Lung (tissue), 12 donors: ENCODE measurements around the gene FAM120B. TPM values are rescaled to one million over a fixed set of nuclear protein-coding genes. Genes with fewer than 3 reads are reported as not detected.

Experiments
- ATAC-seq: fragments of 200-7000 bp; cut with Tn5 transposase; one replicate; pipeline ENCODE4 v1.9.1; 2020; ENCODE audit warnings: moderate number of reproducible peaks; ENCODE audit not compliant: insufficient read depth, low FRiP score
- DNase-seq, 3 donors: peaks; one replicate each; pipeline ENCODE4 v3.0.0-alpha.2; 2013 to 2017
- H3K27ac ChIP-seq, 2 donors: one replicate each; pipeline ENCODE4 v1.5.1; 2013; ENCODE audit warnings: mild to moderate bottlenecking in 2 of 2, moderate library complexity in 2 of 2, control low read depth in 1 of 2, inconsistent platforms in 1 of 2, low read depth in 1 of 2, low read length in 1 of 2
- H3K27me3 ChIP-seq, 3 donors: one replicate each; pipeline ENCODE4 v1.5.1; 2013; ENCODE audit warnings: low read length in 2 of 3; ENCODE audit not compliant: control insufficient read depth in 3 of 3, insufficient read depth in 3 of 3
- H3K36me3 ChIP-seq, 4 donors: one replicate each; pipeline ENCODE4 v1.5.1; 2013; ENCODE audit warnings: low read length in 4 of 4, mild to moderate bottlenecking in 1 of 4, moderate library complexity in 1 of 4; ENCODE audit not compliant: control insufficient read depth in 4 of 4, insufficient read depth in 4 of 4
- H3K4me1 ChIP-seq, 5 donors: one replicate each; pipeline ENCODE4 v1.5.1; 2013; ENCODE audit warnings: low read length in 5 of 5, mild to moderate bottlenecking in 2 of 5, moderate library complexity in 1 of 5; ENCODE audit not compliant: control insufficient read depth in 5 of 5, insufficient read depth in 5 of 5
- H3K4me3 ChIP-seq: one replicate; pipeline ENCODE4 v1.5.1; 2013; ENCODE audit warnings: mild to moderate bottlenecking, control low read depth, moderate library complexity
- H3K9ac ChIP-seq, 2 donors: one replicate each; pipeline ENCODE4 v1.5.1; 2013; ENCODE audit warnings: low read length in 2 of 2, control low read depth in 1 of 2; ENCODE audit not compliant: insufficient read depth in 1 of 2
- H3K9me3 ChIP-seq, 4 donors: one replicate each; pipeline ENCODE4 v1.5.1; 2013; ENCODE audit warnings: low read length in 3 of 4, mild to moderate bottlenecking in 1 of 4, moderate library complexity in 1 of 4; ENCODE audit not compliant: control insufficient read depth in 4 of 4, insufficient read depth in 3 of 4
- CTCF ChIP-seq: IDR thresholded peaks from 2 replicates; pipeline ENCODE4 v1.5.1; 2012; ENCODE audit warnings: mild to moderate bottlenecking; ENCODE audit errors: control extremely low read depth, extremely low read depth
- WGBS, 2 donors: extraction: QIAGEN DNeasy Blood & Tissue Kit; methylation state at CpG; one replicate each; pipeline ENCODE4 v1.1.7; 2013; 5-methylcytosine and 5-hydroxymethylcytosine counted together
- polyA plus RNA-seq, 2 donors: library from polyadenylated mRNA; stranded (reverse); fragments of 200-250 nt; gene quantifications; one replicate each; pipeline ENCODE4 v1.2.1, GENCODE V29; 2013
- total RNA-seq, 2 donors: library from RNA; depleted of rRNA in 1 of 2; stranded (reverse); fragments of >200 nt in 1 of 2; gene quantifications; one replicate each; pipeline ENCODE4 v1.2.1, GENCODE V29; 2014 to 2021
- donor health status: control.
- donor health status: control.
- donor health status: Bipolar disorder and iron deficiency.
- donor health status: healthy.
- donor health status: DM: yes; HTN: yes; CAD: no.

Gene FAM120B
- total and polyA plus RNA-seq, 4 donors: 8.5 to 35.6 (median 20.7) TPM

GRCh38 chr6:170284126-170284773 is 22.3 kb upstream of the FAM120B start:
- H3K4me3 ChIP-seq: no peak overlapping the region
- peaks cover 0 to 28% (median 8%) of the 10 kb centered on the region in 3 donors for H3K27me3 ChIP-seq
- peaks cover 6 to 37% (median 11%) of the 10 kb centered on the region in 5 donors for H3K4me1 ChIP-seq
- no peaks in the 10 kb centered on the region for H3K9me3 ChIP-seq
- no peak for TF ChIP-seq CTCF
- H3K27ac ChIP-seq: no peak overlapping the region
- peaks cover 0 to 17% (median 8%) of the 10 kb centered on the region in 4 donors for H3K36me3 ChIP-seq
- DNase-seq: no peak
- H3K9ac ChIP-seq: no peak overlapping the region
- ATAC-seq: no peak
- WGBS, 2 donors: 93 to 95% methylated on average over 15 of the region's 15 CpGs

GRCh38 chr6:170284866-170285469 is 21.6 kb upstream of the FAM120B start:
- Histone ChIP-seq H3K36me3 (peaks cover 0 to 17% (median 8%) of the 10 kb centered on the region in 4 donors), H3K27ac (no peak overlapping the region), H3K4me3 (no peak overlapping the region), H3K27me3 (peaks cover 0 to 28% (median 8%) of the 10 kb centered on the region in 3 donors), H3K9me3 (no peaks in the 10 kb centered on the region), H3K9ac (no peak overlapping the region), H3K4me1 (peaks cover 6 to 38% (median 16%) of the 10 kb centered on the region in 5 donors)
- ATAC-seq: no peak
- no peak for DNase-seq
- TF ChIP-seq CTCF: no peak
- WGBS, 2 donors: 89 to 91% methylated on average over 24 of the region's 24 CpGs

- TF ChIP-seq CTCF: no peak
- Histone ChIP-seq H3K4me3 (no peak overlapping the region), H3K4me1 (peaks cover 6 to 33% (median 16%) of the 10 kb centered on the region in 5 donors), H3K27ac (no peak overlapping the region), H3K36me3 (peaks cover 0 to 17% (median 8%) of the 10 kb centered on the region in 4 donors), H3K27me3 (peaks cover 0 to 28% (median 8%) of the 10 kb centered on the region in 3 donors), H3K9ac (no peak overlapping the region), H3K9me3 (no peaks in the 10 kb centered on the region)
- no peak for DNase-seq
- 78 to 84% methylated on average over 5 of the region's 5 CpGs for WGBS, 2 donors
- ATAC-seq: no peak
These were observed 21.1 kb upstream of the FAM120B start for GRCh38 chr6:170285482-170285881.
